Keratinocyte (primary cell): ENCODE results near the gene TOX2.

Experiments
- EZH2 ChIP-seq: IDR thresholded peaks from one replicate; pipeline ENCODE4 v1.6.1; 2012; ENCODE audit warnings: inconsistent platforms, mild to moderate bottlenecking, low read length, moderate library complexity
- TF ChIP-seq, protein P1 (sequence below), 3 experiments: IDR thresholded peaks in 1 of 3; conservative IDR thresholded peaks in 1 of 3; optimal IDR thresholded peaks in 1 of 3; 2 replicates in 2 of 3; 3 replicates in 1 of 3; pipeline versions ENCODE3 to v1.5.1; 2011; ENCODE audit warnings: low read length in 3 of 3, mild to moderate bottlenecking in 3 of 3, moderate library complexity in 2 of 3, control low read depth in 1 of 3, inconsistent platforms in 1 of 3; ENCODE audit not compliant: insufficient read depth in 2 of 3; ENCODE audit errors: extremely low read depth in 1 of 3

DNA sequence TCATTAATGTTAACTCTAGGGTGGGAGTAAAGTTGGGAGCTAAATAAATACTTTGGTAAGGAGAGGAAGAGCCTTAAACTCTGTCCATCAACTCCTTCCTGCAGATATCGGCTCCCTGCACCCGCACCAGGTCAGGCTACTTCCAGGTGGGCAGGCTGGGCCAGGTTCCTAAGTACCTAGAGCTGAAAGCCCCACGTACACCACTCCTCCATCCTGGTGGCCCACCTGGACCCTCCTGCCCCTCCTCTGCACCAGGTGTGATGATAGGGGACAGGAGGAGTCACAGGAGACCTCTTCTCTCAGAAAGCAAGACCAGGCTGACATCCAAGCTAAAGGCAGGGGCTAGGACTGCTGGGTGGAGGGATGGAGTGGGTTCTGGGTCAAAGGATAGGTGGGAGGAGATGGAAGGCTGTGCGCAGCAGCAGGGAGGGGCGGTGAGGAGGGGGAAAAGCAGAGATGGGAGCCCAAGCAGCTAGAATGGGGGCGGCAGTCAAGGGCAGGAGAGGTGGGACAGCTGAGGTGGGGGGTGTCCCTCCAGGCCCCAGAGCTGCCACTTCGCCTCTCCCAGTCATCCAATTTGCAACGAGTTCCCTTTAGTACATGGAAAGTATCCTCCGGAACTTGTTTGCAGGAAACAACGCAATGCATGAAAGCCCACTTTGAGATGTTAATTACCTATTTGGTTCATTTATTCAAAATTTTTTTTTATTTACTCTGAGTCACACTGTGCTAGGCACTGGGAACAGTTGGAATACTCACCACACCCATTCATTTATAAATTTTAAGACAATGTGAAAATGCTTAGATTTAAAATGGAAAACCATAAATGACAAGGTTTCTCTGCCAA, 15.2 kb upstream of the TOX2 start:
- TF ChIP-seq, protein P1, sequence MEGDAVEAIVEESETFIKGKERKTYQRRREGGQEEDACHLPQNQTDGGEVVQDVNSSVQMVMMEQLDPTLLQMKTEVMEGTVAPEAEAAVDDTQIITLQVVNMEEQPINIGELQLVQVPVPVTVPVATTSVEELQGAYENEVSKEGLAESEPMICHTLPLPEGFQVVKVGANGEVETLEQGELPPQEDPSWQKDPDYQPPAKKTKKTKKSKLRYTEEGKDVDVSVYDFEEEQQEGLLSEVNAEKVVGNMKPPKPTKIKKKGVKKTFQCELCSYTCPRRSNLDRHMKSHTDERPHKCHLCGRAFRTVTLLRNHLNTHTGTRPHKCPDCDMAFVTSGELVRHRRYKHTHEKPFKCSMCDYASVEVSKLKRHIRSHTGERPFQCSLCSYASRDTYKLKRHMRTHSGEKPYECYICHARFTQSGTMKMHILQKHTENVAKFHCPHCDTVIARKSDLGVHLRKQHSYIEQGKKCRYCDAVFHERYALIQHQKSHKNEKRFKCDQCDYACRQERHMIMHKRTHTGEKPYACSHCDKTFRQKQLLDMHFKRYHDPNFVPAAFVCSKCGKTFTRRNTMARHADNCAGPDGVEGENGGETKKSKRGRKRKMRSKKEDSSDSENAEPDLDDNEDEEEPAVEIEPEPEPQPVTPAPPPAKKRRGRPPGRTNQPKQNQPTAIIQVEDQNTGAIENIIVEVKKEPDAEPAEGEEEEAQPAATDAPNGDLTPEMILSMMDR (optimal IDR thresholded peaks at IDR 0.05 in 1 of 3, IDR thresholded peaks at IDR 0.05 in 1 of 3, conservative IDR thresholded peaks at IDR 0.05 in 1 of 3; ENCODE audit: extremely low read depth in 1 of 3, insufficient read depth in 2 of 3, low read length in 3 of 3), result no peak
- no peak for TF ChIP-seq EZH2
